Fibroblast of peridontal ligament (primary cell): ENCODE results near the gene HNRNPCL1.
"Not testable (repeated sequence)": the region's sequence is repeated elsewhere in the genome, so short reads cannot be mapped to it uniquely, and the experiment has no call there.

Experiments used
- DNase-seq: peaks from one replicate; pipeline ENCODE4 v3.0.0-alpha.2; 2010; ENCODE audit errors: extremely low read depth

The HNRNPCL1 gene

GRCh38 chr1:12848620-12849019 lies at the start of gene HNRNPCL1:
Gene HNRNPCL1 (minus strand): TSS chr1:12848720. CDS start chr1:12848289, 431 bp downstream.
- not testable (repeated sequence) for DNase-seq

DNA sequence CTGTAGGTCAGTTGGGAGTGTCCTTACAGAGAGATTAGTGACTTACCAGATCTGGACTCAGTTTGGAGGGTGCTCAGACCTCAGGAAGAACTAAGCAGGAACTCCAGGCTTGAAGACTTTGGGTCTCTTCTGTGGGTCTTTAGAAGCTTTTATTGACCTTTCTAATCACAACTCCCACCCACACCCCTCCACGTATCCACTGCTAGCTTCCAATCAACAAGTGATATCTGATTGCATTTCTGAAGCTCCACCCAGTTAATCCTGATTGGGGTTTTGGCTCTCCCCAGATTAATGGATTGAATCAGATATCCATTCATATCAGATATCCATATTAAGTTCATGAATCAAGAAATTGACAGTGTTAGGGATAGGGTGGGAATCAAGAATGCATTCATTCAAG lies 49.6 kb upstream of the HNRNPCL1 start, which contains the start of gene PRAMEF10:
Gene PRAMEF10, minus strand, starts transcription at position 101 of the 400 bp plus-strand sequence. CDS start 2,423 bp downstream, outside the sequence.
- DNase-seq: not testable (repeated sequence)

- DNase-seq: not testable (repeated sequence)
Measured at GRCh38 chr1:12886101-12886500, 37.6 kb upstream of the HNRNPCL1 start, which contains the start of gene PRAMEF4. Gene PRAMEF4 (minus strand): TSS chr1:12886201. CDS start chr1:12883394, 2,807 bp downstream.

GRCh38 chr1:12878453-12878852 lies 29.9 kb upstream of the HNRNPCL1 start:
- DNase-seq: not testable (repeated sequence)

GRCh38 chr1:12863131-12863880 lies 14.8 kb upstream of the HNRNPCL1 start:
- not testable (repeated sequence) for DNase-seq

DNA sequence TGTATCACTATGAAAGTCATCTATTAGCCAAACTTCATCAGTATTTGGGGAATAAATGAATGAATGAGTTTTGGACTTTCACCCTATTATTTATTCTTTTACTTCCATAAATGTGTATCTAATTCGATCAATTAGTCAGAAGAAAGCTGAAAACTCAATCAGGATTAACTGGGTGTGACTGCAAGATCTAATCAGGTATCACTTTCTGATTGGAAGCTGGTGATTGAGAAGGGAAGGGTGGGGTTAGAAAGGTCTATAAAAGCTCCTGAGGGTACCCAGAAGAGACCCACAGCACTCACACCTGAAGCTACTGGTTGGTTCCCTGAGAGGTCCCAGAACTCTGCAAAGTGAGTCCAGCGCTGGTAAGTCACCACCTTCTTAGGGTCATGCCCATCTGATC lies 8.3 kb upstream of the HNRNPCL1 start, which contains the start of gene PRAMEF2:
Gene PRAMEF2, plus strand, starts transcription at position 301 of the 400 bp plus-strand sequence. CDS start 1,924 bp downstream, outside the sequence.
- not testable (repeated sequence) for DNase-seq

- DNase-seq: peak; percentile 35
Measured at GRCh38 chr1:12851779-12852178, 3.3 kb upstream of the HNRNPCL1 start.

DNA sequence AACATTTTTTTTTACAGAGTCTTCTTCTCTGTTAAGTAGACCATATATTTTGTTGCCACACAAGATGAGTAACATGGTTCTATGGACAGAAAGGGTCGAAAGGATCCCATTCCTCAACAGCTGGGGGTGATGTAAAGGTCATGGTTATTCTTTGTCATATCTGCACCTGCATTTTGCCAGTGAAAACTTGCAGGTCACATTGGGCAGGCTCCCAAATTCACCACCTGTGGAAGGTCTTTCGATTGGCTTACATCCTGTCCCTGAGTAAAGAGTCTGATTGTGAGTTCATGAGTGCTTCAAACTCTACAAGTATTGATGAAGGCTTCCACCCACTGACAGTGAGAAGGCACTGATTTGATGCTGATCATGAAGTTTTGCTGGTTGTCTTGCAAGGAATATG lies 15.3 kb downstream of the HNRNPCL1 start:
- DNase-seq: not testable (repeated sequence)

DNA sequence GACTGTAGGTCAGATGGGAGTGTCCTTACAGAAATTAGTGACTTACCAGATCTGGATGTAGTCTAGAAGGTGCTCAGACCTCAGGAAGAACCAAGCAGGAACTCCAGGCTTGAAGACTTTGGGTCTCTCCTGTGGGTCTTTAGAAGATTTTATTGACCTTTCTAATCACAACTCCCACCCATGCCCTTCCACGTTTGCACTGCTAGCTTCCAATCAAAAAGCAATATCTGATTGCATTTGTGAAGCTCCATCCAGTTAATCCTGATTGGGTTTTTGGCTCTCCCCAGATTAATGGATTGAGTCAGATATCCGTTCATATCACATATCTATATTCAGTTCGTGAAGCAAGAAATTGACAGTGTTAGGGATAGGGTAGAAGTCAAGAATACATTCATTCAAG lies 17.2 kb downstream of the HNRNPCL1 start, which contains the start of gene PRAMEF11:
Gene PRAMEF11, minus strand, starts transcription at position 101 of the 400 bp plus-strand sequence. CDS start 2,621 bp downstream, outside the sequence.
- not testable (repeated sequence) for DNase-seq

GRCh38 chr1:12819061-12819460 lies 29.5 kb downstream of the HNRNPCL1 start:
- not testable (repeated sequence) for DNase-seq

- DNase-seq: no peak
Measured at GRCh38 chr1:12811409-12811784, 37.1 kb downstream of the HNRNPCL1 start.

- peak; percentile 8 for DNase-seq
Measured at GRCh38 chr1:12810691-12811408, 37.7 kb downstream of the HNRNPCL1 start.

DNA sequence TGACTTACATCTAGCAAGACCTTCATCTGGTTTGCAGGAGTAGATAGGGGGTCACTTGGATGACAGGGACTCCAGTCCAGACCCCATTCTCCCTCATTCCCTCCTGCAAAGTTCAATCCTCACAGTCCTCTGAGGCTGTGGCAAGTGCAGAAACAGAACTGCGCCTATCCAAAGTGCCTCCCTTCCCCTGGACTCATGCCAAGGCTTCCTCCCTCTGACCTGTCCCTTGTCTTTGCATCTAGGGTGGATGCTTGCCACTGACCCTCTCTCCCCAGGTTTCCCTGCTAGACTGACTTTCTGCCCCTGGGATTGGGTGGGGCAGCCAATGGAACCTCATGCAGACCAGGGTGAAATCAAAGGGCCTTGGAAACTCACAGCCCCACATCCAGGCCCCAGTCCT lies 38.6 kb downstream of the HNRNPCL1 start:
- DNase-seq: no peak

- no peak for DNase-seq
Measured at GRCh38 chr1:12799730-12800129, 48.8 kb downstream of the HNRNPCL1 start.

DNA sequence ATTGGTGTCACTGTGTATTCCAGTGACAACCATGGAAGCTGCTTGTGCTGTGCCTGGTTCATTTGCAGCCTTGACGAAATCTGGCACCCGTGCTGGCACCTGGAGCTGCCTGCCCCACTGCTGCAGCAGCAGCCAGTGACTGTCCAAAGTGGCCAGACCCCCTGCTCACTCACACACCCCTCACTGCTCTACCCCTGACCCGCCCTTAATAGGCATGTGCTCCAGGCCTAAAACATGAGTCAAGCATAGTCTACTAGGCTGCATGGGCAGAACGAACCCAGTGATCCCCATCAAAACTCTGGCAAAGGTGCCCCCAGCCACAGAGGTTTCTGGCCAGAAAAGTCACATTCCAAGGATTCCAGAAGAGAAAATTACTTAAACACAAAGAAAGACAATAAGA lies 49.6 kb downstream of the HNRNPCL1 start:
- no peak for DNase-seq
